ENCODE results near the gene ELP4. TPM values are rescaled to one million over a fixed set of nuclear protein-coding genes. Genes with fewer than 3 reads are reported as not detected.

Gene ELP4
- total and polyA plus RNA-seq, 12 donors, result 10.5 to 30.4 (median 18.0) TPM

DNA sequence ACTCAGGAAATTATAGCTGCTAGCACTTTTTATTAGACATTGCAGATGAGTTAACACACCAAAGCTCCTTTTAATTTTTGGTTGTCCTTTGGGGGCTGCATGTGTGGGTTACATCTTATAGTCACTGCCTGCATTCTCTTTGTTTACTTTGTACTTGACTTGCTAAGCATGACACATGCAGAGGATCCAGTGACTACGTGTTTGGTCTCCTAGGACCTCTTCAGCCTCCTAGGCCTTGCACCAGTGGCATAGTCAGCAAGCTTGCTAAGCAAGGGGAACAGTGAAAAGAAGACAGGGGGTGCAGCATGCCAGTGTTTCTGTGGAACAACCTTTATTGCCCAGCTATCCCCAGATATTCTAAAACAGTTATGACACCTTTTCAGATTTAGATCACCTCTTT is 193.4 kb downstream of the ELP4 start:
- DNase-seq, result no peak
- Histone ChIP-seq H3K36me3 (replicated peaks in 1 of 2) (no peaks in the 10 kb centered on the region), H3K4me3 (no peak overlapping the region), H3K9me3 (replicated peaks in 1 of 3) (no peaks in the 10 kb centered on the region), H3K27me3 (no peaks in the 10 kb centered on the region), H3K4me1 (replicated peaks in 1 of 2) (no peaks in the 10 kb centered on the region), H3K27ac (no peak overlapping the region)
- no peak for TF ChIP-seq CTCF (IDR thresholded peaks at IDR 0.05)
- TF ChIP-seq POLR2A (IDR thresholded peaks at IDR 0.05), result no peak
- 77 to 81% (median 78%) methylated on average over 1 of the region's 1 CpG for WGBS, 4 donors
- intact Hi-C loops (cut with DNase I), result no loop called here

DNA sequence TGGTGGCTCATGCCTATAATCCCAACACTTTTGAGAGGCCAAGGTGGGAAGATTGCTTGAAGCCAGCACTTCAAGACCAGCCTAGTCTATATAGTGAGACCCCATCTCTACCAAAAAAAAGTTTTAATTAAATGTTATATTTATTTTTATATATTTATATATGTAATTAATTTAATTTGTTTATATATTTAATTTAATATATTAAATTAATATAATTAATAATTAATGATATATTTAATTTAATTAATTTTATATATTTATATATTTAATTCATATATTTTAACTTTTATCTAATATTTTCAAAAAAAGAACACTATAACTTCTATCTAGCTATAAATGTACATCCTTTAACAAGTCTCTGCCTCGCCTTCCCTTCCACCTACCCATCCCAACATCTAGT is 196.8 kb downstream of the ELP4 start:
- Histone ChIP-seq H3K27ac (no peak overlapping the region), H3K4me1 (replicated peaks in 1 of 2) (no peaks in the 10 kb centered on the region), H3K9me3 (replicated peaks in 1 of 3) (no peaks in the 10 kb centered on the region), H3K36me3 (replicated peaks in 1 of 2) (no peaks in the 10 kb centered on the region), H3K4me3 (no peak overlapping the region), H3K27me3 (no peaks in the 10 kb centered on the region)
- intact Hi-C loops (cut with DNase I), result no loop called here
- TF ChIP-seq POLR2A (IDR thresholded peaks at IDR 0.05) (no peak), CTCF (IDR thresholded peaks at IDR 0.05) (no peak)
- no peak for DNase-seq
- WGBS, 4 donors, result 95 to 100% (median 98%) methylated on average over 1 of the region's 1 CpG

GRCh38 chr11:31711137-31711536 is 201.6 kb downstream of the ELP4 start:
- DNase-seq, result no peak
- no peak overlapping the region for H3K4me3 ChIP-seq
- no peaks in the 10 kb centered on the region for H3K27me3 ChIP-seq
- no peak overlapping the region for H3K27ac ChIP-seq
- no peak for TF ChIP-seq CTCF (IDR thresholded peaks at IDR 0.05)
- TF ChIP-seq POLR2A (IDR thresholded peaks at IDR 0.05), result no peak
- intact Hi-C loops (cut with DNase I), result no loop called here
- H3K9me3 ChIP-seq (replicated peaks in 1 of 3), result no peaks in the 10 kb centered on the region
- no peaks in the 10 kb centered on the region for H3K36me3 ChIP-seq (replicated peaks in 1 of 2)
- WGBS, 4 donors, result 60 to 73% (median 67%) methylated on average over 2 of the region's 2 CpGs
- no peaks in the 10 kb centered on the region for H3K4me1 ChIP-seq (replicated peaks in 1 of 2)

GRCh38 chr11:31712851-31713250 is 203.3 kb downstream of the ELP4 start:
- H3K4me1 ChIP-seq (replicated peaks in 1 of 2), result no peaks in the 10 kb centered on the region
- 95 to 98% (median 95%) methylated on average over 2 of the region's 2 CpGs for WGBS, 4 donors
- no peaks in the 10 kb centered on the region for H3K36me3 ChIP-seq (replicated peaks in 1 of 2)
- no peaks in the 10 kb centered on the region for H3K27me3 ChIP-seq
- no peak for DNase-seq
- TF ChIP-seq CTCF (IDR thresholded peaks at IDR 0.05), result no peak
- no peak for TF ChIP-seq POLR2A (IDR thresholded peaks at IDR 0.05)
- no peak overlapping the region for H3K4me3 ChIP-seq
- intact Hi-C loops (cut with DNase I), result no loop called here
- no peaks in the 10 kb centered on the region for H3K9me3 ChIP-seq (replicated peaks in 1 of 3)
- no peak overlapping the region for H3K27ac ChIP-seq
